Spleen (tissue), 11 donors: ENCODE results near the gene COL27A1. TPM values are rescaled to one million over a fixed set of nuclear protein-coding genes. Genes with fewer than 3 reads are reported as not detected.

Experiments
- DNase-seq: peaks from one replicate; pipeline ENCODE4 v3.0.0-alpha.2; 2020
- H3K27ac ChIP-seq, 8 donors: fragments of 200-600 bp; sonication (generic) in 7 of 8; 1 replicate in 4 of 8; 2 replicates in 4 of 8; pipeline versions ENCODE4 v1.5.0 to v1.8.0; 2016 to 2021; ENCODE audit warnings: inconsistent platforms in 4 of 8, mild to moderate bottlenecking in 4 of 8, moderate library complexity in 1 of 8
- H3K27me3 ChIP-seq, 7 donors: fragments of 200-600 bp; sonication (generic) in 6 of 7; replicated peaks in 1 of 7; 1 replicate in 4 of 7; 2 replicates in 3 of 7; pipeline versions ENCODE4 v1.5.0 to v1.8.0; 2016 to 2021; ENCODE audit warnings: inconsistent platforms in 3 of 7, mild to moderate bottlenecking in 1 of 7
- H3K36me3 ChIP-seq, 6 donors: fragments of 200-600 bp; sonication (generic) in 5 of 6; 1 replicate in 4 of 6; 2 replicates in 2 of 6; pipeline versions ENCODE4 v1.5.0 to v1.8.0; 2016 to 2021; ENCODE audit warnings: inconsistent platforms in 2 of 6
- H3K4me1 ChIP-seq, 6 donors: fragments of 200-600 bp; sonication (generic) in 5 of 6; 1 replicate in 3 of 6; 2 replicates in 3 of 6; pipeline versions ENCODE4 v1.5.0 to v1.8.0; 2016 to 2021; ENCODE audit warnings: inconsistent platforms in 3 of 6
- H3K4me3 ChIP-seq, 8 donors: fragments of 200-600 bp; sonication (generic) in 7 of 8; 1 replicate in 4 of 8; 2 replicates in 4 of 8; pipeline versions ENCODE4 v1.5.0 to v1.8.0; 2016 to 2021; ENCODE audit warnings: inconsistent platforms in 4 of 8, mild to moderate bottlenecking in 4 of 8, moderate library complexity in 2 of 8
- H3K9me3 ChIP-seq, 8 donors: fragments of 200-600 bp; sonication (generic) in 7 of 8; 1 replicate in 4 of 8; 2 replicates in 4 of 8; pipeline versions ENCODE4 v1.5.0 to v1.8.0; 2016 to 2021; ENCODE audit warnings: inconsistent platforms in 4 of 8
- POLR2A ChIP-seq, 3 donors: fragments of 450-650 bp; IDR thresholded peaks; one replicate each; pipeline ENCODE4 v1.5.1; 2017; ENCODE audit warnings: antibody characterized with exemption in 3 of 3, mild to moderate bottlenecking in 1 of 3
- POLR2AphosphoS5 ChIP-seq, 3 donors: sonication (generic); formaldehyde crosslinking; IDR thresholded peaks; one replicate each; pipeline ENCODE4 v1.5.1; 2017; ENCODE audit warnings: antibody characterized with exemption in 3 of 3
- WGBS, 5 donors: extraction: QIAGEN DNeasy Blood & Tissue Kit in 3 of 5; methylation state at CpG; one replicate each; pipeline versions ENCODE4 v1.1.5 to v1.1.7; 2013 to 2018; 5-methylcytosine and 5-hydroxymethylcytosine counted together
- intact Hi-C: fragments of 100-400 bp; cut with DNase I; formaldehyde crosslinking; loops from one replicate; pipeline ENCODE4 v1.15.0; 2023; ENCODE audit warnings: low total_unique reads
- polyA plus RNA-seq, 3 donors: library from polyadenylated mRNA; stranded (reverse); fragments of 200-250 nt; gene quantifications; one replicate each; pipeline ENCODE4 v1.2.1, GENCODE V29; 2013
- total RNA-seq, 7 donors: library from RNA; depleted of rRNA in 3 of 7; stranded (reverse); fragments of >200 nt in 3 of 7; fragmentation: NEBNext Ultra II Directional in 4 of 7; extraction: Animal tissue kit (Norgen Biotek cat#: 25700) in 4 of 7; gene quantifications; one replicate each; pipeline versions ENCODE4 v1.1.0 to v1.2.1, GENCODE V29; 2016 to 2021
- TF ChIP-seq, protein P1 (sequence below), 11 experiments: fragments of 200-600 bp in 7 of 11; fragments of 450-650 bp in 4 of 11; sonication (generic) in 4 of 11; IDR thresholded peaks in 8 of 11; conservative IDR thresholded peaks in 3 of 11; 1 replicate in 7 of 11; 2 replicates in 4 of 11; pipeline versions ENCODE4 v1.4.0 to v1.8.0; 2016 to 2021; ENCODE audit warnings: antibody characterized with exemption in 11 of 11, inconsistent platforms in 4 of 11, mild to moderate bottlenecking in 1 of 11
- donor health status: healthy with polysubstance abuse.
- donor health status: DM: no; HTN: no; CAD: no; lungs with moderate emphysema.
- donor health status: DM: no; HTN: no; CAD: no.
- donor health status: Bipolar disorder and iron deficiency.
- donor health status: healthy.
- donor health status: DM: no; HTN: no; CAD: no.
- donor health status: DM: yes; HTN: yes; CAD: no.

The COL27A1 gene
- total and polyA plus RNA-seq, 10 donors: 2.1 to 23.4 (median 6.1) TPM

DNA sequence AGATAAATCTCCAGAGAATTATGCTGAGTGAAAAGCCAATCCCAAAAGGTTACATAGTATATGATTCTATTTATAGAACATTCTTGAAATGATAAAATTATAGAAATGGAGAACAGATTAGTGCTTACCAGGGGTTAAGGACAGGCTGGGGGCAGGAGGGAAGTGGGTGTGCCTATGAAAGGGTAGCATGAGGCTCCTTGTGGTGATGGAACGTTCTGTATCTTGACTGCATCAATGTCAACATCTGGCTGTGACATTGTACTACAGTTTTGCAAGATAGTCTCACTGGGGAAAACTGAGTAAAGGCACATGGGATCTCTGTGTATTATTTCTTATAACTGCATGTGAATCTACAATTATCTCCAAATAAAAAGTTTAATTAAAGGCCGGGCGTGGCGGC lies 196.6 kb downstream of the COL27A1 start:
- no peak overlapping the region for H3K4me3 ChIP-seq
- peaks cover 14 to 100% (median 100%) of the 10 kb centered on the region in 6 donors for H3K36me3 ChIP-seq
- no peaks in the 10 kb centered on the region for H3K9me3 ChIP-seq
- peak; percentile 58 for DNase-seq
- 68 to 76% (median 75%) methylated on average over 4 of the region's 4 CpGs for WGBS, 5 donors
- peak overlapping the region in 4 of 8 donors; percentile 64 to 84 (median 68) for H3K27ac ChIP-seq
- H3K27me3 ChIP-seq: no peaks in the 10 kb centered on the region
- intact Hi-C loops: no loop called here
- TF ChIP-seq POLR2AphosphoS5 (IDR thresholded peaks at IDR 0.05): peak in 1 of 3 donors; percentile 61
- TF ChIP-seq, protein P1, sequence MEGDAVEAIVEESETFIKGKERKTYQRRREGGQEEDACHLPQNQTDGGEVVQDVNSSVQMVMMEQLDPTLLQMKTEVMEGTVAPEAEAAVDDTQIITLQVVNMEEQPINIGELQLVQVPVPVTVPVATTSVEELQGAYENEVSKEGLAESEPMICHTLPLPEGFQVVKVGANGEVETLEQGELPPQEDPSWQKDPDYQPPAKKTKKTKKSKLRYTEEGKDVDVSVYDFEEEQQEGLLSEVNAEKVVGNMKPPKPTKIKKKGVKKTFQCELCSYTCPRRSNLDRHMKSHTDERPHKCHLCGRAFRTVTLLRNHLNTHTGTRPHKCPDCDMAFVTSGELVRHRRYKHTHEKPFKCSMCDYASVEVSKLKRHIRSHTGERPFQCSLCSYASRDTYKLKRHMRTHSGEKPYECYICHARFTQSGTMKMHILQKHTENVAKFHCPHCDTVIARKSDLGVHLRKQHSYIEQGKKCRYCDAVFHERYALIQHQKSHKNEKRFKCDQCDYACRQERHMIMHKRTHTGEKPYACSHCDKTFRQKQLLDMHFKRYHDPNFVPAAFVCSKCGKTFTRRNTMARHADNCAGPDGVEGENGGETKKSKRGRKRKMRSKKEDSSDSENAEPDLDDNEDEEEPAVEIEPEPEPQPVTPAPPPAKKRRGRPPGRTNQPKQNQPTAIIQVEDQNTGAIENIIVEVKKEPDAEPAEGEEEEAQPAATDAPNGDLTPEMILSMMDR (IDR thresholded peaks at IDR 0.05 in 8 of 11, conservative IDR thresholded peaks at IDR 0.05 in 3 of 11): no peak
- peaks cover 8 to 87% (median 43%) of the 10 kb centered on the region in 6 donors for H3K4me1 ChIP-seq

- Histone ChIP-seq H3K9me3 (no peaks in the 10 kb centered on the region), H3K27ac (peak overlapping the region in 2 of 8 donors; percentile 48 to 62), H3K4me3 (no peak overlapping the region), H3K27me3 (no peaks in the 10 kb centered on the region), H3K36me3 (peaks cover 17 to 100% (median 99%) of the 10 kb centered on the region in 6 donors), H3K4me1 (peaks cover 0 to 68% (median 21%) of the 10 kb centered on the region in 6 donors)
- intact Hi-C loops: no loop called here
- 92 to 98% (median 97%) methylated on average over 6 of the region's 6 CpGs for WGBS, 5 donors
- TF ChIP-seq POLR2AphosphoS5 (IDR thresholded peaks at IDR 0.05): peak in 1 of 3 donors; percentile 20
- TF ChIP-seq, protein P1 (IDR thresholded peaks at IDR 0.05 in 8 of 11, conservative IDR thresholded peaks at IDR 0.05 in 3 of 11): no peak
- peak; percentile 72 for DNase-seq
Observed at GRCh38 chr9:114355821-114356220, 200.5 kb downstream of the COL27A1 start.

DNA sequence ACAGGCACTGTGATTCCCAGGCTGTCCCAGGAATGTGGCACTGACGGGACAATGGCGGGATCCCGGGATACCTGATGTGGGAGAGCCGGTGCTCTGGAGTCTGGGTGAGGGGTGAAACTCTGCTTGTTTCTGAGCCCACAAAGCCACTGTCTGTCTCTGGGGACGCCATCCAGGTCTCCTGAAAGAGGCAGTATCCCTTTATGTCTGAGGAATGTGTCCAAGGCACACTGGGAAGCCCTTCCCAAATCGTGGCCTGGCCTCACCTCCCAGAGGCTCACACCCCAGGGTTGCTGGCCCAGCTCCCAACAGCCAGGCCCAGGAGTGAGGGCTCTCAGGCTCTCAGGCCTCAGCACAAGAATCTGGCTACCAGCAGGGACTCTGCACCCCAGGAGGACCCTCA lies 201.5 kb downstream of the COL27A1 start:
- Histone ChIP-seq H3K27ac (peak overlapping the region in 3 of 8 donors; percentile 47 to 62 (median 48)), H3K4me3 (no peak overlapping the region), H3K9me3 (no peaks in the 10 kb centered on the region), H3K27me3 (no peaks in the 10 kb centered on the region), H3K4me1 (peaks cover 0 to 68% (median 13%) of the 10 kb centered on the region in 6 donors), H3K36me3 (peaks cover 22 to 100% (median 99%) of the 10 kb centered on the region in 6 donors)
- intact Hi-C loops: no loop called here
- peak; percentile 60 for DNase-seq
- WGBS, 5 donors: 93 to 99% (median 94%) methylated on average over 6 of the region's 6 CpGs
- peak in 2 of 3 donors; percentile 26 to 65 for TF ChIP-seq POLR2AphosphoS5 (IDR thresholded peaks at IDR 0.05)
- no peak for TF ChIP-seq POLR2A (IDR thresholded peaks at IDR 0.05)
- TF ChIP-seq, protein P1 (IDR thresholded peaks at IDR 0.05 in 8 of 11, conservative IDR thresholded peaks at IDR 0.05 in 3 of 11): no peak

DNA sequence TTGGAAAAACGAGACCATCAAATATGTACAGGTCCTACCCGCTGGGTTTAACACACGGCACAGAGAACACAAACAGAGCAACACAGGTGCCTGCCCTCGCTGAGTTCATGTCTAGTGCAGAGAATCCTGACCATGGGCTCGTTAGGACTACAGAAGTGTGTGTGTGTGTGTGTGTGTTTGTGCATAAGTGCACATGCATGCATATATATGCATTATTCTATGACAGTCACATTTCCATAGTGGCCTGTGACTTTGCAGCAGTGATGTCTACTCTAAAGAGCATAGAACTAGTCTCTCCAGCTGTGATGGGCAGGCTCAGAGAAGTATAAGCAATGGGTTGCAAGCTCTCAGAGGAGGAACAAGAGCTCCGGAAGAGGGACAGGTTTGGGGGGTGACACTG lies 202.0 kb downstream of the COL27A1 start:
- Histone ChIP-seq H3K27ac (peak overlapping the region in 3 of 8 donors; percentile 47 to 62 (median 48)), H3K27me3 (no peaks in the 10 kb centered on the region), H3K9me3 (no peaks in the 10 kb centered on the region), H3K36me3 (peaks cover 24 to 100% (median 99%) of the 10 kb centered on the region in 6 donors), H3K4me1 (peaks cover 0 to 68% (median 9%) of the 10 kb centered on the region in 6 donors), H3K4me3 (no peak overlapping the region)
- 91 to 97% (median 94%) methylated on average over 6 of the region's 6 CpGs for whole genome bisulfite sequencing, 5 donors
- intact Hi-C loops: no loop called here
- peak; percentile 36 for DNase-seq
- TF ChIP-seq POLR2A (IDR thresholded peaks at IDR 0.05) (no peak), POLR2AphosphoS5 (IDR thresholded peaks at IDR 0.05) (no peak)
